WTC11 (cell line): Measurements from ENCODE around the gene NUDT15. TPM values are rescaled to one million over a fixed set of nuclear protein-coding genes. Genes with fewer than 3 reads are reported as not detected.

Experiments
- ATAC-seq: fragments of 200-7000 bp; cut with Tn5 transposase; 2 replicates; pipeline ENCODE4 v1.10.0; 2021; ENCODE audit warnings: mild to moderate bottlenecking, moderate library complexity
- CTCF ChIA-PET: fragments of 300-600 bp; sonication (Branson Sonifier 250); formaldehyde crosslinking; loops from one replicate; lab custom pipeline; 2021; ENCODE audit warnings: antibody characterized with exemption; lab: Charles Lee
- POLR2A ChIA-PET: fragments of 350-600 bp; sonication (Branson Sonifier 250); formaldehyde crosslinking; loops from one replicate; lab custom pipeline; 2021; ENCODE audit warnings: antibody characterized with exemption; lab: Charles Lee
- DNase-seq: peaks from one replicate; pipeline ENCODE4 v3.0.0; 2021; ENCODE audit warnings: low spot score
- H3K27ac Mint-ChIP-seq: 2 replicates; pipeline ENCODE4 v1.8.0; 2021; ENCODE audit warnings: mixed read lengths
- H3K27me3 Mint-ChIP-seq: 2 replicates; pipeline ENCODE4 v1.8.0; 2021; ENCODE audit warnings: low read depth, mild to moderate bottlenecking, moderate library complexity, mixed read lengths
- H3K36me3 Mint-ChIP-seq: 2 replicates; pipeline ENCODE4 v1.8.0; 2021; ENCODE audit warnings: mixed read lengths
- H3K4me1 Mint-ChIP-seq: 2 replicates; pipeline ENCODE4 v1.8.0; 2022; ENCODE audit warnings: mixed read lengths
- H3K4me3 Mint-ChIP-seq: 2 replicates; pipeline ENCODE4 v1.8.0; 2021; ENCODE audit warnings: mild to moderate bottlenecking, moderate library complexity, mixed read lengths
- H3K9me3 Mint-ChIP-seq: 2 replicates; pipeline ENCODE4 v1.8.0; 2021; ENCODE audit warnings: mixed read lengths
- AFF4 ChIP-seq: sonication (generic); formaldehyde crosslinking; IDR thresholded peaks from 2 replicates; pipeline ENCODE4 v1.8.1; 2023; ENCODE audit warnings: mild to moderate bottlenecking, missing genetic modification reagents, borderline replicate concordance
- ATF6 ChIP-seq: sonication (generic); formaldehyde crosslinking; IDR thresholded peaks from 2 replicates; pipeline ENCODE4 v1.8.1; 2023; ENCODE audit warnings: mild to moderate bottlenecking, missing genetic modification reagents
- CBFB ChIP-seq: sonication (generic); formaldehyde crosslinking; IDR thresholded peaks from 2 replicates; pipeline ENCODE4 v1.8.1; 2022; ENCODE audit warnings: mild to moderate bottlenecking, low read depth, missing genetic modification reagents
- E2F1 ChIP-seq: sonication (generic); formaldehyde crosslinking; IDR thresholded peaks from 2 replicates; pipeline ENCODE4 v1.8.0; 2022; ENCODE audit warnings: mild to moderate bottlenecking, missing genetic modification reagents
- E2F5 ChIP-seq: sonication (generic); formaldehyde crosslinking; IDR thresholded peaks from 2 replicates; pipeline ENCODE4 v1.8.1; 2022; ENCODE audit warnings: mild to moderate bottlenecking, moderate library complexity, missing genetic modification reagents
- ELF4 ChIP-seq: sonication (generic); formaldehyde crosslinking; IDR thresholded peaks from 2 replicates; pipeline ENCODE4 v1.8.1; 2022; ENCODE audit warnings: low read depth, mild to moderate bottlenecking, moderate library complexity, missing genetic modification reagents
- FOXK1 ChIP-seq: sonication (generic); formaldehyde crosslinking; IDR thresholded peaks from 2 replicates; pipeline ENCODE4 v1.8.0; 2022; ENCODE audit warnings: mild to moderate bottlenecking, moderate library complexity, missing genetic modification reagents
- FOXP4 ChIP-seq: sonication (generic); formaldehyde crosslinking; IDR thresholded peaks from 2 replicates; pipeline ENCODE4 v1.8.0; 2022; ENCODE audit warnings: mild to moderate bottlenecking, missing genetic modification reagents
- KAT7 ChIP-seq: sonication (generic); formaldehyde crosslinking; IDR thresholded peaks from 2 replicates; pipeline ENCODE4 v1.8.1; 2023; ENCODE audit warnings: missing genetic modification reagents, mild to moderate bottlenecking, borderline replicate concordance
- MAX ChIP-seq: sonication (generic); formaldehyde crosslinking; IDR thresholded peaks from 2 replicates; pipeline ENCODE4 v1.8.0; 2022; ENCODE audit warnings: mild to moderate bottlenecking, missing genetic modification reagents
- MXD4 ChIP-seq: fragments of 250-450 bp; sonication (Bioruptor Pico); IDR thresholded peaks from 2 replicates; pipeline ENCODE4 v1.8.0; 2021; ENCODE audit warnings: mild to moderate bottlenecking, moderate library complexity, borderline replicate concordance
- MYBL2 ChIP-seq: sonication (generic); formaldehyde crosslinking; IDR thresholded peaks from 2 replicates; pipeline ENCODE4 v1.8.1; 2023; ENCODE audit warnings: mild to moderate bottlenecking, moderate library complexity, missing genetic modification reagents
- NFYB ChIP-seq: sonication (generic); formaldehyde crosslinking; conservative IDR thresholded peaks from 2 replicates; pipeline ENCODE4 v1.8.0; 2022; ENCODE audit warnings: low read depth, missing genetic modification reagents
- NR1H2 ChIP-seq: sonication (generic); formaldehyde crosslinking; IDR thresholded peaks from 2 replicates; pipeline ENCODE4 v1.9.0; 2021; ENCODE audit warnings: mild to moderate bottlenecking, moderate library complexity, missing genetic modification reagents
- OVOL2 ChIP-seq: fragments of 250-450 bp; sonication (Bioruptor Pico); IDR thresholded peaks from 2 replicates; pipeline ENCODE4 v1.9.0; 2021; ENCODE audit warnings: mild to moderate bottlenecking, borderline replicate concordance
- PREB ChIP-seq: sonication (generic); formaldehyde crosslinking; IDR thresholded peaks from 2 replicates; pipeline ENCODE4 v1.8.1; 2022; ENCODE audit warnings: mild to moderate bottlenecking, missing genetic modification reagents, moderate library complexity, borderline replicate concordance
- TCF7 ChIP-seq: sonication (generic); formaldehyde crosslinking; IDR thresholded peaks from 2 replicates; pipeline ENCODE4 v1.8.0; 2022; ENCODE audit warnings: mild to moderate bottlenecking, low read depth, missing genetic modification reagents, moderate library complexity
- ZBTB21 ChIP-seq: sonication (generic); formaldehyde crosslinking; IDR thresholded peaks from 2 replicates; pipeline ENCODE4 v1.8.1; 2023; ENCODE audit warnings: mild to moderate bottlenecking, missing genetic modification reagents, borderline replicate concordance
- ZNF138 ChIP-seq: sonication (generic); formaldehyde crosslinking; conservative IDR thresholded peaks from 2 replicates; pipeline ENCODE4 v1.8.1; 2022; ENCODE audit warnings: mild to moderate bottlenecking, moderate library complexity, missing genetic modification reagents
- ZNF423 ChIP-seq: fragments of 250-450 bp; sonication (Bioruptor Pico); IDR thresholded peaks from 2 replicates; pipeline ENCODE4 v2.1.2; 2022; ENCODE audit warnings: mild to moderate bottlenecking, moderate library complexity
- total RNA-seq: library from RNA; stranded (reverse); gene quantifications from 3 replicates; pipeline ENCODE4 v1.2.3, GENCODE V29; 2021

NUDT15 gene
- total RNA-seq, 1 experiment from 2014 or later, result 48.8 TPM

GRCh38 chr13:48037346-48038173 is at the start of gene NUDT15 (continued):
- TF ChIP-seq E2F1 (CRISPR knock-in tag), result peak; percentile 87; the same call in 1 of the 2 replicates
- peak; percentile 88; the same call in 1 of the 2 replicates for TF ChIP-seq AFF4
- TF ChIP-seq MXD4 (CRISPR knock-in tag), result no peak
- peak; percentile 96 for TF ChIP-seq E2F5 (CRISPR knock-in tag)
- TF ChIP-seq ZNF138 (CRISPR knock-in tag), result peak; percentile 96
- TF ChIP-seq CBFB (CRISPR knock-in tag), result no peak; the same call in 1 of the 2 replicates
- peak; percentile 52; the same call in 1 of the 2 replicates for TF ChIP-seq OVOL2 (CRISPR knock-in tag)
- 0 out of 2 replicates have a peak, but pooled peaks have one; percentile 11 for TF ChIP-seq FOXP4 (CRISPR knock-in tag)
- peak; percentile 97 for TF ChIP-seq MAX (CRISPR knock-in tag)
- peak; percentile 97 for TF ChIP-seq MYBL2 (CRISPR knock-in tag)
- TF ChIP-seq ATF6, result no peak
- no peak; the same call in 1 of the 2 replicates for TF ChIP-seq ELF4 (CRISPR knock-in tag)

GRCh38 chr13:47990427-47990826 is 47.1 kb upstream of the NUDT15 start:
- Mint-ChIP-seq H3K36me3 (peaks cover 68% of the 10 kb centered on the region), H3K4me3 (no peak overlapping the region), H3K4me1 (no peaks in the 10 kb centered on the region), H3K27me3 (no peaks in the 10 kb centered on the region), H3K9me3 (0 out of 2 replicates have a peak, but pooled peaks cover 3% of the 10 kb centered on the region), H3K27ac (no peak overlapping the region)
- DNase-seq (no peak), ATAC-seq (no peak)
- ChIA-PET CTCF (no interaction called here), POLR2A (no interaction called here)
- no peak for TF ChIP-seq PREB (CRISPR knock-in tag)
- TF ChIP-seq KAT7 (CRISPR knock-in tag), result no peak
- TF ChIP-seq NR1H2 (CRISPR knock-in tag), result no peak
- TF ChIP-seq ZBTB21 (CRISPR knock-in tag), result no peak
- TF ChIP-seq FOXP4 (CRISPR knock-in tag), result no peak
- TF ChIP-seq MAX (CRISPR knock-in tag), result no peak
- no peak for TF ChIP-seq ZNF423 (CRISPR knock-in tag)
- TF ChIP-seq TCF7 (CRISPR knock-in tag), result no peak
- no peak for TF ChIP-seq NFYB (CRISPR knock-in tag)
- TF ChIP-seq FOXK1 (CRISPR knock-in tag), result no peak
